Left lung (tissue), 10 donors: ENCODE data around the gene LMNTD2. TPM values are rescaled to one million over a fixed set of nuclear protein-coding genes. Genes with fewer than 3 reads are reported as not detected.

Experiments
- ATAC-seq: fragments of 200-7000 bp; cut with Tn5 transposase; one replicate; pipeline ENCODE4 v1.9.1; 2020; ENCODE audit warnings: moderate library complexity
- DNase-seq, 4 donors: peaks; one replicate each; pipeline ENCODE4 v3.0.0-alpha.2; 2013 to 2020
- H3K27ac ChIP-seq, 2 donors: fragments of 200-600 bp; sonication (generic) in 1 of 2; one replicate each; pipeline versions ENCODE4 v1.5.0 to v1.8.0; 2020 to 2021
- H3K27me3 ChIP-seq, 2 donors: fragments of 200-600 bp; sonication (generic) in 1 of 2; one replicate each; pipeline versions ENCODE4 v1.5.0 to v1.8.0; 2020 to 2021
- H3K36me3 ChIP-seq, 2 donors: fragments of 200-600 bp; sonication (generic) in 1 of 2; one replicate each; pipeline versions ENCODE4 v1.5.0 to v1.8.0; 2020 to 2021
- H3K4me1 ChIP-seq, 2 donors: fragments of 200-600 bp; one replicate each; pipeline ENCODE4 v1.8.0; 2021
- H3K4me3 ChIP-seq, 2 donors: fragments of 200-600 bp; sonication (generic) in 1 of 2; one replicate each; pipeline versions ENCODE4 v1.5.0 to v1.8.0; 2020 to 2021; ENCODE audit warnings: mild to moderate bottlenecking in 1 of 2
- H3K9me3 ChIP-seq, 2 donors: fragments of 200-600 bp; sonication (generic) in 1 of 2; one replicate each; pipeline versions ENCODE4 v1.5.0 to v1.8.0; 2020 to 2021
- CTCF ChIP-seq, 2 donors: fragments of 200-600 bp; sonication (generic) in 1 of 2; IDR thresholded peaks; one replicate each; pipeline versions ENCODE4 v1.5.0 to v1.8.0; 2021; ENCODE audit warnings: antibody characterized with exemption in 2 of 2
- intact Hi-C, 2 donors: fragments of 100-400 bp; cut with DNase I; formaldehyde crosslinking; loops; one replicate each; pipeline versions ENCODE4 v1.11.2 to v1.14.2; 2022
- polyA plus RNA-seq, 6 donors: library from polyadenylated mRNA; unstranded; fragments of 120-200 nt; gene quantifications; one replicate each; pipeline ENCODE4 v1.2.1, GENCODE V29; 2013; ENCODE audit not compliant: insufficient read length in 6 of 6
- total RNA-seq, 2 donors: library from RNA; stranded (reverse); fragmentation: NEBNext Ultra II Directional; extraction: Animal tissue kit (Norgen Biotek cat#: 25700); gene quantifications; one replicate each; pipeline ENCODE4 v1.2.1, GENCODE V29; 2021
- donor health status: DM: no; HTN: yes; CAD: no.
- donor health status: DM: no; HTN: no; CAD: no.

Gene LMNTD2
- total and polyA plus RNA-seq, 8 donors: 1.6 to 5.2 (median 2.7) TPM

DNA sequence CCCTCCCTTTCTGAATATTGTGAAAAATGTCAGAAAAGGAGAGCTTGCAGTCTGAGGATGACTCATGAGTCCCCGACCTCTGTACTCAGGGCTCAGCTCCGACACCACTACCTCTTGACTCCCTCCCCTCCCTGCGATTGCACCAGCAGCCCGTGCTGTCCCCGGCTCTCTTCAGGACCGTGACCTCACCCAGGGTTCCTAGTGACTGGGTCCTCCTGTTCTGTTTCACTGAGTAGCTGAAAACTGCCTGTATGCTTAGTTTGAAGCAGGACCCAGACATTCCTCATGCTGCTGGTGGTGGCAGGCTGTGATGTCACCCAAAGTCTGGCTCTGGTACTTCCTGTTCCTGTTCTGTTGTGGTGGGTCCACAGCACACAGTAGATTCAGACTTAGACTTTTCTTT, 27.4 kb upstream of the LMNTD2 start:
- no peak for TF ChIP-seq CTCF (IDR thresholded peaks at IDR 0.05)
- H3K4me1 ChIP-seq: peaks cover 0 to 28% of the 10 kb centered on the region in 2 donors
- intact Hi-C loops: no loop called here
- H3K36me3 ChIP-seq: peaks cover under 1 to 95% of the 10 kb centered on the region in 2 donors
- H3K27ac ChIP-seq: peak overlapping the region; percentile 11 to 80
- no peaks in the 10 kb centered on the region for H3K27me3 ChIP-seq
- ATAC-seq: peak; percentile 83
- H3K4me3 ChIP-seq: no peak overlapping the region
- no peaks in the 10 kb centered on the region for H3K9me3 ChIP-seq
- peak in 1 of 4 donors; percentile 80 for DNase-seq

DNA sequence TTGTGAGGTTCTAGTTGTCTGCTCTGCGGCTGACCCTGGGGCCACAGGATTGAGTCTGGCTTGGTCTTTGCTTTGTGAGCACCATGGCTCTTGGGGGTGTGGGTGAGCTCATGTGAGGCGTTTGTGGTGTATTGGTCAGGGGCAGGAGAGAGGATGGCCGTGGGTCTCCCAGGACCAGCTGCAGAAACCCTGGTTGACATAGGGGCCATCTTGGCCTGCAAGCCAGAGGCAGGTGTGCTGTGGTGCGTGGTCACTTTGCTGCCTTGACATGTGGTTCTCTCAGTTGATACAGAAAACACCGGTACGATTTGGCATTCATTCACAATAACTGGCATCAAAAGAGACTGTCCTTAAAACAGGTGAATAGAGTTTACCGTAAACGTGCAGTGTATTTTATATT, 27.0 kb upstream of the LMNTD2 start:
- Histone ChIP-seq H3K27me3 (no peaks in the 10 kb centered on the region), H3K27ac (peak overlapping the region in 1 of 2 donors; percentile 80), H3K9me3 (no peaks in the 10 kb centered on the region), H3K4me1 (peaks cover 0 to 28% of the 10 kb centered on the region in 2 donors), H3K36me3 (peaks cover 0 to 95% of the 10 kb centered on the region in 2 donors), H3K4me3 (no peak overlapping the region)
- DNase-seq (no peak), ATAC-seq (no peak)
- no peak for TF ChIP-seq CTCF (IDR thresholded peaks at IDR 0.05)
- intact Hi-C loops: no loop called here

GRCh38 chr11:586376-587316, 26.1 kb upstream of the LMNTD2 start:
- intact Hi-C loops: no loop called here
- TF ChIP-seq CTCF (IDR thresholded peaks at IDR 0.05): no peak
- Histone ChIP-seq H3K36me3 (peaks cover 0 to 95% of the 10 kb centered on the region in 2 donors), H3K27me3 (no peaks in the 10 kb centered on the region), H3K4me1 (peaks cover 0 to 28% of the 10 kb centered on the region in 2 donors), H3K27ac (peak overlapping the region in 1 of 2 donors; percentile 80), H3K4me3 (no peak overlapping the region), H3K9me3 (no peaks in the 10 kb centered on the region)
- no peak for DNase-seq
- ATAC-seq: no peak

- Histone ChIP-seq H3K27me3 (no peaks in the 10 kb centered on the region), H3K36me3 (peaks cover 0 to 76% of the 10 kb centered on the region in 2 donors), H3K4me1 (peaks cover 3 to 45% of the 10 kb centered on the region in 2 donors), H3K4me3 (no peak overlapping the region), H3K9me3 (no peaks in the 10 kb centered on the region), H3K27ac (no peak overlapping the region)
- TF ChIP-seq CTCF (IDR thresholded peaks at IDR 0.05): no peak
- DNase-seq: no peak
- ATAC-seq: no peak
- intact Hi-C loops: no loop called here
Measured at GRCh38 chr11:584287-584686, 23.7 kb upstream of the LMNTD2 start.

DNA sequence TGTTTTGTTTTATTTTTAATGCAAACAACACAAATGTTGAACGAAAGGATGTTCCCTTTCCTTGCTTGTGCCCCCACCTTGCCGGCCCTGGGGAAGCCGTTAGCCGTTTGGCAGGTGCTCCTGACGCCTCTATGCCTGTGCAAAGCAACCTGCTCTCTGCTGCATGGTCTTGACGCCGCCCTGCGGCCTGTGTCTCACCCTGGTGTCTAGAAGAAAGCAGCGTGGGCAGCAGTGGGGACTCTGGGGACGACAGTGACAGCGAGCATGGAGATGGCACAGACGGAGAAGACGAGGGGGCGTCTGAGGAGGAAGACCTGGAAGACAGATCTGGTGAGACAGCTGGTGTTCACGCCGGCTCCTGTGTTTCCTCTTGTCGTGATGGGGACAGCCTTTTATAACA, 21.2 kb upstream of the LMNTD2 start:
- ATAC-seq (no peak), DNase-seq (no peak)
- TF ChIP-seq CTCF (IDR thresholded peaks at IDR 0.05): no peak
- no peaks in the 10 kb centered on the region for H3K9me3 ChIP-seq
- no peak overlapping the region for H3K4me3 ChIP-seq
- intact Hi-C loops: no loop called here
- H3K27ac ChIP-seq: no peak overlapping the region
- peaks cover 0 to 51% of the 10 kb centered on the region in 2 donors for H3K36me3 ChIP-seq
- no peaks in the 10 kb centered on the region for H3K27me3 ChIP-seq
- H3K4me1 ChIP-seq: peaks cover 18 to 46% of the 10 kb centered on the region in 2 donors
